ENCODE data around the gene TACC2. TPM values are rescaled to one million over a fixed set of nuclear protein-coding genes. Genes with fewer than 3 reads are reported as not detected.
"Not testable (repeated sequence)": the region's sequence is repeated elsewhere in the genome, so short reads cannot be mapped to it uniquely, and the experiment has no call there.

Gene TACC2
- total RNA-seq, 5 donors from 2014 or later (not counting 1 experiment from before 2014, with no cell fraction given), result 0.46 to 0.70 (median 0.60) TPM; not detected in 2

DNA sequence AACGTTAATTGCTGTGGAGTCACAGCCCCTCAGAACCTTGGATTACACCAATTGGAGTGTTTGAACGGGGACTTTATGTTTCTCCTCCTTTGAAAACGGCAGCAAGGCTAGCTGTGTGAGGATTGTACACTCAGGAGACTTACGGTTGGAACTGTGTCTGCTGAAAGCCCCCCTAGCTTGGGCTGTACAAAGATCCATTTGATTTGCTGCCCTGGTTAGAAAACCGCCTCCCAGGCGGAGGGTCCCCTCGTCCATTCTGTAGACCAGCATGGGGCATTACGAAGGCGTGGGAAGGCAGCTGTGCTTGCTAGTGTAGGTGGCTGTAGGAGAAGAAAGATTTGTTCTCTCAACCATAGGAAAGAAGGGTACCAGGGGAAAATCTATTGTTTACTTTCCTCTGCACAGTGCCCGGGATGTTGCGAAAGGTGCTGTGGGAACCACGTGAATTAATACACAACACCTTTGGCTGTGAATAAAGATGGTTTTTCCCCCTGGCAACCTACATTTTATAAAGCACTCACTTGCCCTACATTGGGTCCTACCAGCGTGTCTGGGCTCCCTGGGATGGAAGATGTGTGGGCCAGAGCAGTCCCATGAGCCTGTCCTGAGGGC is 208.8 kb downstream of the TACC2 start:
- POLR2A ChIA-PET, result no interaction called here

DNA sequence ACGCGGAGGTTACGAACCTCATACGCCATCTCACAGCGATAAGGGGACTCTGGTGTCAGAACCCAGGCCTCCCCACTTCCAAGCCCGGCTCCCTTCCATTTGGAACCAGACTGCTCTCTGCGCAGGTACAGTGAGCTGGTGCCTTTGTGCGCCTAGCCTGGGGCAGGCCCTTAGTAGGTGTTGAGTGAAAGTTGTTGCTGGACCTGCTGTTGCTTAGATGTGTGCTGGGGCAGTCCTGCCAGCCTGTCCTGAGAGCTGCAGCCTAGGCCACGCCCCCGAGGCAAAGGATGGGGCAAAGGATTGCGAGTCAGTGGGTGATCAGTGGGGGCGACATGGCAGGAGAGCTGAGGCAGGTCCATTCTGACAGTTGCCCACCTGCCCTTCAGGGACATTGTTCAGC is 209.7 kb downstream of the TACC2 start:
- H3K4me1 Mint-ChIP-seq, result no peaks in the 10 kb centered on the region
- no peak overlapping the region for H3K4me3 ChIP-seq (ENCODE audit: control insufficient read depth in 1 of 2, extremely low read depth in 1 of 2, low read length in 1 of 2)
- WGBS (ENCODE audit: insufficient coverage), result 82% methylated on average over 12 of the region's 12 CpGs
- H3K9me3 Mint-ChIP-seq, result no peaks in the 10 kb centered on the region
- H3K36me3 Mint-ChIP-seq, result no peaks in the 10 kb centered on the region
- H3K27ac Mint-ChIP-seq, result no peak overlapping the region
- H3K27me3 Mint-ChIP-seq, result peaks cover 0 to 2% of the 10 kb centered on the region in 2 donors
- DNase-seq (no peak), ATAC-seq (replicated peaks in 1 of 4) (no peak)
- no peak overlapping the region for H3K27ac ChIP-seq (ENCODE audit: low read length)
- CTCF ChIA-PET, result no interaction called here
- no peak overlapping the region for H3K4me3 Mint-ChIP-seq
- POLR2A ChIA-PET, result no interaction called here
- no peaks in the 10 kb centered on the region for H3K9me3 ChIP-seq
- H3K4me1 ChIP-seq (ENCODE audit: control insufficient read depth in 1 of 2, extremely low read depth in 1 of 2, insufficient read depth in 2 of 2, low read length in 2 of 2), result no peaks in the 10 kb centered on the region
- no peaks in the 10 kb centered on the region for H3K36me3 ChIP-seq (ENCODE audit: control insufficient read depth in 2 of 2, extremely low read depth in 1 of 2, insufficient read depth in 1 of 2, low read length in 1 of 2)
- peaks cover 0 to 5% of the 10 kb centered on the region in 2 experiments for H3K27me3 ChIP-seq (replicated peaks in 1 of 2; ENCODE audit: control insufficient read depth in 2 of 2, extremely low read depth in 1 of 2, insufficient read depth in 2 of 2, low read length in 1 of 2)

More for the DNA sequence above, 208.8 kb downstream of the TACC2 start:
- no peak for ATAC-seq (replicated peaks in 1 of 4)
- Histone ChIP-seq H3K27me3 (replicated peaks in 1 of 2; ENCODE audit: control insufficient read depth in 2 of 2, extremely low read depth in 1 of 2, insufficient read depth in 2 of 2, low read length in 1 of 2) (peaks cover 0 to 8% of the 10 kb centered on the region in 2 experiments), H3K36me3 (ENCODE audit: control insufficient read depth in 2 of 2, extremely low read depth in 1 of 2, insufficient read depth in 1 of 2, low read length in 1 of 2) (no peaks in the 10 kb centered on the region), H3K4me1 (ENCODE audit: control insufficient read depth in 1 of 2, extremely low read depth in 1 of 2, insufficient read depth in 2 of 2, low read length in 2 of 2) (no peaks in the 10 kb centered on the region), H3K4me3 (ENCODE audit: control insufficient read depth in 1 of 2, extremely low read depth in 1 of 2, low read length in 1 of 2) (no peak overlapping the region), H3K9me3 (no peaks in the 10 kb centered on the region), H3K27ac (ENCODE audit: low read length) (no peak overlapping the region)
- Mint-ChIP-seq H3K4me1 (no peaks in the 10 kb centered on the region), H3K36me3 (no peaks in the 10 kb centered on the region), H3K27me3 (peaks cover 4 to 7% of the 10 kb centered on the region in 2 donors), H3K27ac (no peak overlapping the region), H3K4me3 (no peak overlapping the region), H3K9me3 (no peaks in the 10 kb centered on the region)
- 68% methylated on average over 8 of the region's 13 CpGs for WGBS (ENCODE audit: insufficient coverage)
- DNase-seq, result no peak
- CTCF ChIA-PET, result no interaction called here

DNA sequence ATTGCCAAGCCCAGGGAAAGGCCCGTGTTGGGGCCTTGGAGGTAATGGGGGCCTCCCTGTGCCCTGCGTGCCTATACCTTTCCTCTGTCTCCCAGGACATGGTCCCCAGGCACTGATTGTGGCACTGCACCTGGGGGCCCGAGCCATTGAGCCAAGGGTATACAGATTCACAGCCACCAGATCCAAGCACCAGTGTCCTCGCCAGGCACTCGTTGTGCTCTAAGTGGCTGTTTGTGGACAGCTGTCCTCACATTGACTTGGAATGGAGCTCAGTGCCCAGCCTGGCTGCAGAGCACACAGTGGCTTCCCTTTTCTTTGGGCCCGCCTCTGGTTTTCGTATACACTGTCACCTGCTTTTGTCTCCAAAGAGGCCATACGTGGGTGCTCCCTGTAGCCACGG is 210.1 kb downstream of the TACC2 start:
- H3K9me3 ChIP-seq, result no peaks in the 10 kb centered on the region
- WGBS (ENCODE audit: insufficient coverage), result 81% methylated on average over 9 of the region's 9 CpGs
- no peak overlapping the region for H3K27ac ChIP-seq (ENCODE audit: low read length)
- H3K4me1 Mint-ChIP-seq, result no peaks in the 10 kb centered on the region
- CTCF ChIA-PET, result no interaction called here
- H3K9me3 Mint-ChIP-seq, result no peaks in the 10 kb centered on the region
- no peak overlapping the region for H3K27ac Mint-ChIP-seq
- no peaks in the 10 kb centered on the region for H3K36me3 Mint-ChIP-seq
- no peaks in the 10 kb centered on the region for H3K27me3 Mint-ChIP-seq
- ATAC-seq (replicated peaks in 1 of 4) (no peak), DNase-seq (no peak)
- no peaks in the 10 kb centered on the region for H3K36me3 ChIP-seq (ENCODE audit: control insufficient read depth in 2 of 2, extremely low read depth in 1 of 2, insufficient read depth in 1 of 2, low read length in 1 of 2)
- H3K4me3 Mint-ChIP-seq, result no peak overlapping the region
- peaks cover 0 to 5% of the 10 kb centered on the region in 2 experiments for H3K27me3 ChIP-seq (replicated peaks in 1 of 2; ENCODE audit: control insufficient read depth in 2 of 2, extremely low read depth in 1 of 2, insufficient read depth in 2 of 2, low read length in 1 of 2)
- no peaks in the 10 kb centered on the region for H3K4me1 ChIP-seq (ENCODE audit: control insufficient read depth in 1 of 2, extremely low read depth in 1 of 2, insufficient read depth in 2 of 2, low read length in 2 of 2)
- no peak overlapping the region for H3K4me3 ChIP-seq (ENCODE audit: control insufficient read depth in 1 of 2, extremely low read depth in 1 of 2, low read length in 1 of 2)
- POLR2A ChIA-PET, result no interaction called here

DNA sequence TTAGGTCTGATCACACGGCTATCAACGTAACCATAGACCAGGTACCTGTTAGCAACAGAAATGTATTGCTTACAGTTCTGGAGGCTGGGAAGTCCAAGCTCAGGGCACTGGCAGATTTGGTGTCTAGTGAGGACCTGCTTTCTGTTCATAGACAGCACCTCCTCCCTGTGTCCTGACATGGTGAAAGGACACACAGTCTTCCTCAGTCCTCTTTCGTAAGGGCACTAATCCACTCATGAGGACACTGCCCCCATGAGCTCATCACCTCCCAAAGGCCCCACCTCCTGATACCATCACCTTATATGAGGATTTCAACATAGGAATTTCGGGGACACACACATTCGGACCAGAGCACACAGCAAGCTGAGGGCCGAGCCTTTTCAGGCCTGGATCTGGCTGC is 210.7 kb downstream of the TACC2 start:
- Mint-ChIP-seq H3K27me3 (no peaks in the 10 kb centered on the region), H3K27ac (no peak overlapping the region), H3K9me3 (no peaks in the 10 kb centered on the region), H3K4me1 (no peaks in the 10 kb centered on the region), H3K36me3 (no peaks in the 10 kb centered on the region), H3K4me3 (no peak overlapping the region)
- DNase-seq, result no peak
- H3K4me3 ChIP-seq (ENCODE audit: control insufficient read depth in 1 of 2, extremely low read depth in 1 of 2, low read length in 1 of 2), result no peak overlapping the region
- CTCF ChIA-PET, result no interaction called here
- H3K27ac ChIP-seq (ENCODE audit: low read length), result no peak overlapping the region
- no peaks in the 10 kb centered on the region for H3K36me3 ChIP-seq (ENCODE audit: control insufficient read depth in 2 of 2, extremely low read depth in 1 of 2, insufficient read depth in 1 of 2, low read length in 1 of 2)
- no peaks in the 10 kb centered on the region for H3K9me3 ChIP-seq
- 85% methylated on average over 5 of the region's 6 CpGs for WGBS (ENCODE audit: insufficient coverage)
- POLR2A ChIA-PET, result no interaction called here
- ATAC-seq (replicated peaks in 1 of 4), result no peak
- H3K4me1 ChIP-seq (ENCODE audit: control insufficient read depth in 1 of 2, extremely low read depth in 1 of 2, insufficient read depth in 2 of 2, low read length in 2 of 2), result no peaks in the 10 kb centered on the region
- H3K27me3 ChIP-seq (replicated peaks in 1 of 2; ENCODE audit: control insufficient read depth in 2 of 2, extremely low read depth in 1 of 2, insufficient read depth in 2 of 2, low read length in 1 of 2), result peaks cover 0 to 8% of the 10 kb centered on the region in 2 experiments

DNA sequence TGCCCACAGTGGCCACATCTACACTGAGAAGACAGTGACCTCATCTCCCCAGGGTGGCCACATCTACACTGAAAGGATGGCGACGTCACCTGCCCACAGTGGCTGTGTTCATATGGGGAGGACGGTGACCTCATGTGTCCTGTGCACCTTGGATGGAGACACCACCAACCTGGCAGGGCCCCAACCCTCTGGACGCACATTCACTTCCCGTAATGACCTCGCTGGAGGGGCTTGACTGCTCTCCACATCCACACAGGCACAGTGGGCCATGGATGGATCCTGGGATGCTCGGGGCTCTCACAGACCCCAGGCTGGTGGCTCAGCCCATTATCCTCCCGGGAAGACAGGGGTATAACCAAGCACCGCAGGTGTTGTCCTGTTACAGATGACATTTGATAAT is 212.4 kb downstream of the TACC2 start:
- Histone ChIP-seq H3K36me3 (ENCODE audit: control insufficient read depth in 2 of 2, extremely low read depth in 1 of 2, insufficient read depth in 1 of 2, low read length in 1 of 2) (no peaks in the 10 kb centered on the region), H3K4me3 (ENCODE audit: control insufficient read depth in 1 of 2, extremely low read depth in 1 of 2, low read length in 1 of 2) (no peak overlapping the region), H3K4me1 (ENCODE audit: control insufficient read depth in 1 of 2, extremely low read depth in 1 of 2, insufficient read depth in 2 of 2, low read length in 2 of 2) (no peaks in the 10 kb centered on the region), H3K27me3 (replicated peaks in 1 of 2; ENCODE audit: control insufficient read depth in 2 of 2, extremely low read depth in 1 of 2, insufficient read depth in 2 of 2, low read length in 1 of 2) (peaks cover 0 to 6% of the 10 kb centered on the region in 2 experiments), H3K9me3 (no peaks in the 10 kb centered on the region), H3K27ac (ENCODE audit: low read length) (no peak overlapping the region)
- Mint-ChIP-seq H3K4me1 (no peaks in the 10 kb centered on the region), H3K9me3 (no peaks in the 10 kb centered on the region), H3K27ac (no peak overlapping the region), H3K4me3 (no peak overlapping the region), H3K36me3 (no peaks in the 10 kb centered on the region), H3K27me3 (no peaks in the 10 kb centered on the region)
- ChIA-PET CTCF (no interaction called here), POLR2A (no interaction called here)
- 85% methylated on average over 6 of the region's 9 CpGs for WGBS (ENCODE audit: insufficient coverage)
- DNase-seq (no peak), ATAC-seq (replicated peaks in 1 of 4) (no peak)

DNA sequence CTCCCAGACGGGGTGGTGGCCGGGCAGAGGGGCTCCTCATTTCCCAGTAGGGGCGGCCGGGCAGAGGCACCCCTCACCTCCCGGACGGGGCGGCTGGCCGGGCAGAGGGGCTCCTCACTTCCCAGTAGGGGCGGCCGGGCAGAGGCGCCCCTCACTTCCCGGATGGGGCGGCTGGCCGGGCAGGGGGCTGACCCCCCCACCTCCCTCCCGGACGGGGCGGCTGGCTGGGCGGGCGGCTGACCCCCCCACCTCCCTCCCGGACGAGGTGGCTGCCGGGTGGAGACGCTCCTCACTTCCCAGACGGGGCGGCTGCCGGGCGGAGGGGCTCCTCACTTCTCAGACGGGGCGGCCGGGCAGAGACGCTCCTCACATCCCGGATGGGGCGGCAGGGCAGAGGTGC is 214.2 kb downstream of the TACC2 start:
- H3K27me3 ChIP-seq (replicated peaks in 1 of 2; ENCODE audit: control insufficient read depth in 2 of 2, extremely low read depth in 1 of 2, insufficient read depth in 2 of 2, low read length in 1 of 2); H3K4me3 Mint-ChIP-seq; POLR2A ChIA-PET; H3K36me3 Mint-ChIP-seq; H3K4me3 ChIP-seq (ENCODE audit: control insufficient read depth in 1 of 2, extremely low read depth in 1 of 2, low read length in 1 of 2); H3K36me3 ChIP-seq (ENCODE audit: control insufficient read depth in 2 of 2, extremely low read depth in 1 of 2, insufficient read depth in 1 of 2, low read length in 1 of 2); ATAC-seq (replicated peaks in 1 of 4); H3K27ac Mint-ChIP-seq; H3K4me1 ChIP-seq (ENCODE audit: control insufficient read depth in 1 of 2, extremely low read depth in 1 of 2, insufficient read depth in 2 of 2, low read length in 2 of 2); H3K27ac ChIP-seq (ENCODE audit: low read length); H3K9me3 Mint-ChIP-seq; H3K27me3 Mint-ChIP-seq; DNase-seq; CTCF ChIA-PET; H3K9me3 ChIP-seq; H3K4me1 Mint-ChIP-seq: not testable (repeated sequence)
- 93% methylated on average over 3 of the region's 33 CpGs for WGBS (ENCODE audit: insufficient coverage)
